ENCODE measurements around the gene VEZF1. TPM values are rescaled to one million over a fixed set of nuclear protein-coding genes. Genes with fewer than 3 reads are reported as not detected.

VEZF1 gene
- total and polyA plus RNA-seq, 2 experiments from 2014 or later, result 36.0 to 67.7 TPM

DNA sequence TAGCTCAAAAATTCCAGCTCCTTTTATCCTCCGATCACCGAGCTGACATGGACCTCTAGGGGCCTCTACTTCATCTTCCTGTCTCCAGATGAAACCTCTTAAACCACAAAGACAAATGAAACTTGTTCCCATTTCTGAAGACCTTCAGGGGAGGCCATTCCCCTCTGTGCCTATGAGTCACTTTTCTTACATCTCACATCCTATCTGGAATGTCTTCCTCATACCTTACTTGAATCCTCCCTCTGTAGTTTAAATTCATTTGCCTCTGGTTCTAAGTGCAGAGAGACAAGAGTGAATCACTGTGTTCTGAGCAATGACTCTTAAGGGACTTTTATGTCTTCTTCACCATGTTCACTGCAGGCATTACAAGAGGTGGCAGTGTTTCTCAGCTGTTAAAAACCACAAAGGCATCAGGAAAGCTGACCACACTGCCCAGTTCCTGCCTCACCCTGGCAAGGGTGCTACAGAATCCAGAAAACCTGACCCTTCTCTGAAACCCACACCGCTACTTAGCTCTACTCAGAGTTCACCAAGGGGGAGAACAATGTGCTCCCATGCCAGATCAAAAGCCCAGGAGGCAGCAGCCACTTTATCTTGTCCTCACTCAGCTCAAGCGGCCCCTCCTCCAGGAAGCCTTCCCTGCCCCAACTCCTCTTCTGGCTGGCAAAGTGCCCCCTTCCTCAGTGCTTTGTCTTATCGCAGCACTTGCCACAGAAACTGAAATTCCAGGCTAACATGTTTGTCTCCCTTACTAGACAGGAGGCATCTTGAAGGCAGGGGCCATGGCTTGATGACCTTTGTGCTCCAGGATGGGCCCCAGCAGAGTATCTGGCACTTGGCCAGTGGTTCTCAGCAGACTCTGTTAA is 39.3 kb downstream of the VEZF1 start:
- H3K36me3 Mint-ChIP-seq (ENCODE audit: low read depth), result no peaks in the 10 kb centered on the region
- peak overlapping the region; percentile 0; the same call in 1 of the 2 replicates for H3K27ac Mint-ChIP-seq
- peak; percentile 45 for DNase-seq (ENCODE audit: low spot score)
- Histone ChIP-seq H4K20me1 (replicated peaks; ENCODE audit: insufficient read depth) (no peaks in the 10 kb centered on the region), H3K27ac (ENCODE audit: low read depth) (no peak overlapping the region), H3K27me3 (ENCODE audit: insufficient read depth) (peaks cover 9% of the 10 kb centered on the region; the same call in 1 of the 2 replicates), H3K4me1 (ENCODE audit: insufficient read depth) (peaks cover 31% of the 10 kb centered on the region), H3K36me3 (ENCODE audit: insufficient read depth) (no peaks in the 10 kb centered on the region), H3F3A (replicated peaks; ENCODE audit: low read depth) (peaks cover 9% of the 10 kb centered on the region), H3K79me2 (replicated peaks; ENCODE audit: insufficient read depth) (no peaks in the 10 kb centered on the region), H2AFZ (no peak overlapping the region), H3K4me3 (no peak overlapping the region), H3K9me2 (ENCODE audit: insufficient read depth) (no peaks in the 10 kb centered on the region), H3K4me2 (0 out of 2 replicates have a peak overlapping the region, but pooled peaks have one; percentile 38)
- H3K4me3 Mint-ChIP-seq, result no peak overlapping the region; the same call in 2 of the 3 replicates
- TF ChIP-seq ZNF114 (CRISPR knock-in tag; IDR thresholded peaks at IDR 0.05), result no peak
- TF ChIP-seq, protein P1, sequence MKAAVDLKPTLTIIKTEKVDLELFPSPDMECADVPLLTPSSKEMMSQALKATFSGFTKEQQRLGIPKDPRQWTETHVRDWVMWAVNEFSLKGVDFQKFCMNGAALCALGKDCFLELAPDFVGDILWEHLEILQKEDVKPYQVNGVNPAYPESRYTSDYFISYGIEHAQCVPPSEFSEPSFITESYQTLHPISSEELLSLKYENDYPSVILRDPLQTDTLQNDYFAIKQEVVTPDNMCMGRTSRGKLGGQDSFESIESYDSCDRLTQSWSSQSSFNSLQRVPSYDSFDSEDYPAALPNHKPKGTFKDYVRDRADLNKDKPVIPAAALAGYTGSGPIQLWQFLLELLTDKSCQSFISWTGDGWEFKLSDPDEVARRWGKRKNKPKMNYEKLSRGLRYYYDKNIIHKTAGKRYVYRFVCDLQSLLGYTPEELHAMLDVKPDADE (IDR thresholded peaks at IDR 0.05), result no peak
- TF ChIP-seq EZH2phosphoT487 (IDR thresholded peaks at IDR 0.05; ENCODE audit: unreplicated experiment), result no peak
- TF ChIP-seq, protein P2, sequence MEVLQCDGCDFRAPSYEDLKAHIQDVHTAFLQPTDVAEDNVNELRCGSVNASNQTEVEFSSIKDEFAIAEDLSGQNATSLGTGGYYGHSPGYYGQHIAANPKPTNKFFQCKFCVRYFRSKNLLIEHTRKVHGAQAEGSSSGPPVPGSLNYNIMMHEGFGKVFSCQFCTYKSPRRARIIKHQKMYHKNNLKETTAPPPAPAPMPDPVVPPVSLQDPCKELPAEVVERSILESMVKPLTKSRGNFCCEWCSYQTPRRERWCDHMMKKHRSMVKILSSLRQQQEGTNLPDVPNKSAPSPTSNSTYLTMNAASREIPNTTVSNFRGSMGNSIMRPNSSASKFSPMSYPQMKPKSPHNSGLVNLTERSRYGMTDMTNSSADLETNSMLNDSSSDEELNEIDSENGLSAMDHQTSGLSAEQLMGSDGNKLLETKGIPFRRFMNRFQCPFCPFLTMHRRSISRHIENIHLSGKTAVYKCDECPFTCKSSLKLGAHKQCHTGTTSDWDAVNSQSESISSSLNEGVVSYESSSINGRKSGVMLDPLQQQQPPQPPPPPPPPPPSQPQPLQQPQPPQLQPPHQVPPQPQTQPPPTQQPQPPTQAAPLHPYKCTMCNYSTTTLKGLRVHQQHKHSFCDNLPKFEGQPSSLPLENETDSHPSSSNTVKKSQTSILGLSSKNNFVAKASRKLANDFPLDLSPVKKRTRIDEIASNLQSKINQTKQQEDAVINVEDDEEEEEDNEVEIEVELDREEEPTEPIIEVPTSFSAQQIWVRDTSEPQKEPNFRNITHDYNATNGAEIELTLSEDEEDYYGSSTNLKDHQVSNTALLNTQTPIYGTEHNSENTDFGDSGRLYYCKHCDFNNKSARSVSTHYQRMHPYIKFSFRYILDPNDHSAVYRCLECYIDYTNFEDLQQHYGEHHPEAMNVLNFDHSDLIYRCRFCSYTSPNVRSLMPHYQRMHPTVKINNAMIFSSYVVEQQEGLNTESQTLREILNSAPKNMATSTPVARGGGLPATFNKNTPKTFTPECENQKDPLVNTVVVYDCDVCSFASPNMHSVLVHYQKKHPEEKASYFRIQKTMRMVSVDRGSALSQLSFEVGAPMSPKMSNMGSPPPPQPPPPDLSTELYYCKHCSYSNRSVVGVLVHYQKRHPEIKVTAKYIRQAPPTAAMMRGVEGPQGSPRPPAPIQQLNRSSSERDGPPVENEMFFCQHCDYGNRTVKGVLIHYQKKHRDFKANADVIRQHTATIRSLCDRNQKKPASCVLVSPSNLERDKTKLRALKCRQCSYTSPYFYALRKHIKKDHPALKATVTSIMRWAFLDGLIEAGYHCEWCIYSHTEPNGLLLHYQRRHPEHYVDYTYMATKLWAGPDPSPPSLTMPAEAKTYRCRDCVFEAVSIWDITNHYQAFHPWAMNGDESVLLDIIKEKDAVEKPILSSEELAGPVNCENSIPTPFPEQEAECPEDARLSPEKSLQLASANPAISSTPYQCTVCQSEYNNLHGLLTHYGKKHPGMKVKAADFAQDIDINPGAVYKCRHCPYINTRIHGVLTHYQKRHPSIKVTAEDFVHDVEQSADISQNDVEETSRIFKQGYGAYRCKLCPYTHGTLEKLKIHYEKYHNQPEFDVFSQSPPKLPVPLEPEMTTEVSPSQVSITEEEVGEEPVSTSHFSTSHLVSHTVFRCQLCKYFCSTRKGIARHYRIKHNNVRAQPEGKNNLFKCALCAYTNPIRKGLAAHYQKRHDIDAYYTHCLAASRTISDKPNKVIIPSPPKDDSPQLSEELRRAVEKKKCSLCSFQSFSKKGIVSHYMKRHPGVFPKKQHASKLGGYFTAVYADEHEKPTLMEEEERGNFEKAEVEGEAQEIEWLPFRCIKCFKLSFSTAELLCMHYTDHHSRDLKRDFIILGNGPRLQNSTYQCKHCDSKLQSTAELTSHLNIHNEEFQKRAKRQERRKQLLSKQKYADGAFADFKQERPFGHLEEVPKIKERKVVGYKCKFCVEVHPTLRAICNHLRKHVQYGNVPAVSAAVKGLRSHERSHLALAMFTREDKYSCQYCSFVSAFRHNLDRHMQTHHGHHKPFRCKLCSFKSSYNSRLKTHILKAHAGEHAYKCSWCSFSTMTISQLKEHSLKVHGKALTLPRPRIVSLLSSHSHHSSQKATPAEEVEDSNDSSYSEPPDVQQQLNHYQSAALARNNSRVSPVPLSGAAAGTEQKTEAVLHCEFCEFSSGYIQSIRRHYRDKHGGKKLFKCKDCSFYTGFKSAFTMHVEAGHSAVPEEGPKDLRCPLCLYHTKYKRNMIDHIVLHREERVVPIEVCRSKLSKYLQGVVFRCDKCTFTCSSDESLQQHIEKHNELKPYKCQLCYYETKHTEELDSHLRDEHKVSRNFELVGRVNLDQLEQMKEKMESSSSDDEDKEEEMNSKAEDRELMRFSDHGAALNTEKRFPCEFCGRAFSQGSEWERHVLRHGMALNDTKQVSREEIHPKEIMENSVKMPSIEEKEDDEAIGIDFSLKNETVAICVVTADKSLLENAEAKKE (CRISPR knock-in tag; IDR thresholded peaks at IDR 0.05), result 0 out of 2 replicates have a peak, but pooled peaks have one; percentile 15
- no peak for TF ChIP-seq STAT1 (IDR thresholded peaks at IDR 0.05; ENCODE audit: unreplicated experiment)
- H3K27me3 Mint-ChIP-seq (ENCODE audit: insufficient read depth, low read depth, poor library complexity), result peaks cover 14% of the 10 kb centered on the region
- H3K4me1 Mint-ChIP-seq, result peaks cover 44% of the 10 kb centered on the region
- peak; percentile 25 for ATAC-seq
- H3K9me3 Mint-ChIP-seq, result no peaks in the 10 kb centered on the region

Data from GM23338 (cell line).